Ovary (tissue), 3 donors: ENCODE results near the gene MEN1.

ENCODE experiments used
- CTCF ChIP-seq, 3 donors: fragments of 450-650 bp in 2 of 3; fragments of 200-600 bp in 1 of 3; IDR thresholded peaks; one replicate each; pipeline versions ENCODE4 v1.5.1 to v1.8.0; 2016 to 2022; ENCODE audit warnings: antibody characterized with exemption in 3 of 3, mild to moderate bottlenecking in 1 of 3
- POLR2A ChIP-seq: fragments of 450-650 bp; IDR thresholded peaks from one replicate; pipeline ENCODE4 v1.6.1; 2017; ENCODE audit warnings: antibody characterized with exemption, mild to moderate bottlenecking, moderate library complexity
- donor health status: DM: no; HTN: no; CAD: no.

- TF ChIP-seq POLR2A (no peak), CTCF (IDR thresholded peaks at IDR 0.05) (no peak)
Measured at GRCh38 chr11:64804346-64805210, 5.8 kb downstream of the MEN1 start.
